ENCODE results near the gene C1QTNF3.

DNA sequence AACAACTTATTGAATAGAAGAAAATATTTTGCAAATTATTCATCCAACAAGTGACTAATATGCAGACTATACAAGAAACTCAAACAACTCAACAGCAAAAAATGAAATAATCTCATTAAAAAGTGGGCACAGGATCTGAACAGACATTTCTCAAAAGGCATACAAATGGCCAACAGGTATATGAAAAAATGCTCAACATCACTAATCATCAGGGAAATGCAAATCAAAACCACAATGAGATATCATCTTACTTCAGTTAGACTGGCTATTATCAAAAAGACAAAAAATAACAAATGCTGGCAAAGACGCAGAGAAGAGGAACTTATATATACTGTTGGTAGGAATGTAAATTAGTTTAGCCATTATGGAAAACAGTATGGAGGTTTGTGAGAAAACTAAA is 33.4 kb downstream of the C1QTNF3 start:
- TF ChIP-seq, protein P1, sequence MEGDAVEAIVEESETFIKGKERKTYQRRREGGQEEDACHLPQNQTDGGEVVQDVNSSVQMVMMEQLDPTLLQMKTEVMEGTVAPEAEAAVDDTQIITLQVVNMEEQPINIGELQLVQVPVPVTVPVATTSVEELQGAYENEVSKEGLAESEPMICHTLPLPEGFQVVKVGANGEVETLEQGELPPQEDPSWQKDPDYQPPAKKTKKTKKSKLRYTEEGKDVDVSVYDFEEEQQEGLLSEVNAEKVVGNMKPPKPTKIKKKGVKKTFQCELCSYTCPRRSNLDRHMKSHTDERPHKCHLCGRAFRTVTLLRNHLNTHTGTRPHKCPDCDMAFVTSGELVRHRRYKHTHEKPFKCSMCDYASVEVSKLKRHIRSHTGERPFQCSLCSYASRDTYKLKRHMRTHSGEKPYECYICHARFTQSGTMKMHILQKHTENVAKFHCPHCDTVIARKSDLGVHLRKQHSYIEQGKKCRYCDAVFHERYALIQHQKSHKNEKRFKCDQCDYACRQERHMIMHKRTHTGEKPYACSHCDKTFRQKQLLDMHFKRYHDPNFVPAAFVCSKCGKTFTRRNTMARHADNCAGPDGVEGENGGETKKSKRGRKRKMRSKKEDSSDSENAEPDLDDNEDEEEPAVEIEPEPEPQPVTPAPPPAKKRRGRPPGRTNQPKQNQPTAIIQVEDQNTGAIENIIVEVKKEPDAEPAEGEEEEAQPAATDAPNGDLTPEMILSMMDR (IDR thresholded peaks at IDR 0.05; ENCODE audit: control extremely low read depth in 1 of 3, insufficient read depth in 1 of 3, low read depth in 1 of 3, low read length in 3 of 3) = no peak
- TF ChIP-seq CBX8 (IDR thresholded peaks at IDR 0.05; ENCODE audit: borderline replicate concordance, low read depth, low read length) (no peak), SIN3A (conservative IDR thresholded peaks at IDR 0.05 in 1 of 2, IDR thresholded peaks at IDR 0.05 in 1 of 2; ENCODE audit: low read depth in 1 of 2, low read length in 2 of 2) (no peak), TCF12 (IDR thresholded peaks at IDR 0.05; ENCODE audit: low read depth, low read length) (no peak), POLR2A (IDR thresholded peaks at IDR 0.05; ENCODE audit: control extremely low read depth in 1 of 2, low read depth in 2 of 2, low read length in 2 of 2) (no peak), EZH2 (IDR thresholded peaks at IDR 0.05; ENCODE audit: low read depth, low read length, severe bottlenecking) (no peak), FOSL1 (IDR thresholded peaks at IDR 0.05; ENCODE audit: insufficient read depth, low read depth, low read length) (no peak), GABPA (IDR thresholded peaks at IDR 0.05; ENCODE audit: borderline replicate concordance, insufficient read depth, low read length) (no peak)
- TF ChIP-seq, protein P2, sequence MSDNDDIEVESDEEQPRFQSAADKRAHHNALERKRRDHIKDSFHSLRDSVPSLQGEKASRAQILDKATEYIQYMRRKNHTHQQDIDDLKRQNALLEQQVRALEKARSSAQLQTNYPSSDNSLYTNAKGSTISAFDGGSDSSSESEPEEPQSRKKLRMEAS (IDR thresholded peaks at IDR 0.05) = no peak
- TF ChIP-seq, protein P3, sequence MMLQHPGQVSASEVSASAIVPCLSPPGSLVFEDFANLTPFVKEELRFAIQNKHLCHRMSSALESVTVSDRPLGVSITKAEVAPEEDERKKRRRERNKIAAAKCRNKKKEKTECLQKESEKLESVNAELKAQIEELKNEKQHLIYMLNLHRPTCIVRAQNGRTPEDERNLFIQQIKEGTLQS (IDR thresholded peaks at IDR 0.05; ENCODE audit: insufficient read depth, low read depth, low read length) = no peak
